ENCODE measurements around the gene COL9A3. TPM values are rescaled to one million over a fixed set of nuclear protein-coding genes. Genes with fewer than 3 reads are reported as not detected.

The COL9A3 gene
- total and polyA plus RNA-seq, 2 of the 8 experiments (the other 6 are each of a cell fraction or from before 2014, with no cell fraction given), result 21.7 to 80.1 TPM

DNA sequence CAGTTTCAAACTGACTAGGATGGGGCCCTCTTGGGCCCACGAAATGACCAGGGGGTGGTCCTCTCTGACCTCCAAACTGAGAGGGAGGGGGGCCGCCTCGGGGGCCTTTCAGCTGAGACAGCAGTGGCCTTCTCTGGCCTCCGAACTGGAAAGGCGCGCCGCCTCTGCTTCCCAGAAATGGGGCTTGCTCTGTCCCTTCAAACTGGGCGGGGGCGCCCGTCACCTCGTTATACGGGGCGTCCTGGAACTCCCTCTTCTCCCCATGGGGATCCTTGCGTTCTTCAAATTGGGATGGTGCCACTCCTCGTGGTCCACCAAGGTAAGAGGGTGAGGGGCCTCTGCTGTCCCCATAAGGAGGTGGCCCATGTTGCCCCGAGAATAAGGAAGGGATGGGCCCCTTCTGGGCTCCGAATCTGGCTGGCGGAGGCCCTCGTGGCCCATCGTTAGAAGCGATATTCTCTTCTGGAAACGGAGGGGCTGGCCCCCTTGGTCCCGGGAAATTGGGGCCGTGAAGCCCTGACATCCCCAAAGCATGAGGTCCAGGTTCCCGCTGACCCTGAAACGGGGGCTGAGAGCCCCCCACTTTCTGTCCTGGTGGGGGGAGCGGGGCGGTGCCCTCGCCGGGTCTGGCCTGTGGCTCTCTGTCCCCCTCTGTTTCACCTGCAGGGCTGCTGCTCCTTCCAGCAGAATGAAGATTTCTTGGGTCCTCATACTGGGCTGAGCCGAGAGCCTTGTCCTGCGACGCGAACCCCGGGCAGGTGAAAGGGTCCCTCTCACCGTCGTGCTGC, 63.5 kb downstream of the COL9A3 start:
- Histone ChIP-seq H3K27me3 (replicated peaks in 1 of 4; ENCODE audit: control insufficient read depth in 3 of 4, extremely low read depth in 1 of 4, insufficient read depth in 3 of 4, low read length in 3 of 4) (no peaks in the 10 kb centered on the region), H3K56ac (replicated peaks; ENCODE audit: insufficient read length, low read depth, low read length) (no peak overlapping the region), H3K79me2 (ENCODE audit: control insufficient read depth in 1 of 2, insufficient read depth in 2 of 2, low read length in 2 of 2) (no peaks in the 10 kb centered on the region), H4K20me1 (replicated peaks in 1 of 2; ENCODE audit: control insufficient read depth in 1 of 2, insufficient read depth in 2 of 2, low read length in 2 of 2) (peaks cover 2 to 8% of the 10 kb centered on the region in 2 experiments), H2BK15ac (ENCODE audit: low read length) (no peak overlapping the region), H3K27ac (ENCODE audit: low read depth, low read length) (no peak overlapping the region), H3K9ac (replicated peaks in 1 of 4; ENCODE audit: extremely low read depth in 1 of 4, low read depth in 3 of 4, low read length in 3 of 4) (no peak overlapping the region), H3K4me1 (replicated peaks in 1 of 4; ENCODE audit: control insufficient read depth in 3 of 4, insufficient read depth in 4 of 4, low read length in 3 of 4) (peaks cover 0 to 13% (median 10%) of the 10 kb centered on the region in 4 experiments; a peak in 5 of 7 replicates), H3K23me2 (ENCODE audit: low read depth, low read length) (no peaks in the 10 kb centered on the region; the same call in 1 of the 2 replicates), H2AFZ (ENCODE audit: low read length) (no peak overlapping the region), H2AK5ac (ENCODE audit: low read depth, low read length) (no peak overlapping the region), H3K36me3 (ENCODE audit: control insufficient read depth in 2 of 4, insufficient read depth in 4 of 4, low read length in 3 of 4) (0 out of 8 replicates have a peak, but pooled peaks cover 0 to 3% (median 0%) of the 10 kb centered on the region in 4 experiments), H3K18ac (ENCODE audit: extremely low read depth, low read length) (no peak overlapping the region), H3K23ac (ENCODE audit: insufficient read length) (no peak overlapping the region), H4K8ac (ENCODE audit: extremely low read depth, insufficient read depth, low read length) (no peak overlapping the region; the same call in 1 of the 2 replicates), H2BK5ac (ENCODE audit: low read depth, low read length) (no peak overlapping the region), H3K79me1 (ENCODE audit: low read depth, low read length) (peaks cover 3% of the 10 kb centered on the region; the same call in 1 of the 2 replicates), H2BK12ac (ENCODE audit: low read depth, low read length) (no peak overlapping the region), H2BK20ac (ENCODE audit: low read length) (no peak overlapping the region), H4K91ac (replicated peaks; ENCODE audit: insufficient read length, low read length) (no peak overlapping the region), H3K9me3 (ENCODE audit: insufficient read depth in 2 of 2, low read depth in 1 of 2, low read length in 1 of 2) (no peaks in the 10 kb centered on the region; a peak in 1 of 4 replicates), H3K4me2 (ENCODE audit: insufficient read depth in 1 of 2, low read depth in 2 of 2, low read length in 2 of 2) (no peak overlapping the region), H3K4ac (replicated peaks; ENCODE audit: insufficient read length, low read depth, low read length) (no peak overlapping the region), H3K14ac (ENCODE audit: insufficient read length) (no peak overlapping the region), H4K5ac (ENCODE audit: insufficient read length, low read depth, low read length) (no peak overlapping the region), H2BK120ac (replicated peaks; ENCODE audit: low read depth, low read length) (no peak overlapping the region), H3K4me3 (ENCODE audit: extremely low read depth in 1 of 4, insufficient read depth in 2 of 4, low read depth in 3 of 4, low read length in 4 of 4) (no peak overlapping the region)
- no peak for FAIRE-seq
- no peak for DNase-seq (ENCODE audit: low read depth in 1 of 2, low spot score in 2 of 2)
- CTCF ChIA-PET (ENCODE audit: partially characterized antibody), result interaction anchor here (0.9 kb wide), 1 partner anchor 10 kb away, joined by 4 read pairs; no protein-coding TSS in a partner anchor
- POLR2A ChIA-PET (ENCODE audit: partially characterized antibody), result interaction anchor here (0.9 to 1.8 kb wide), 2 partner anchors 18 to 47 kb away, joined by 3 to 6 read pairs; no protein-coding TSS in a partner anchor
- 93% methylated on average over 35 of the region's 37 CpGs; no CpG with 5 or more reads in 1 of the 2 experiments for whole genome bisulfite sequencing, 2 experiments (ENCODE audit: extremely low coverage in 1 of 2, insufficient coverage in 1 of 2, insufficient read length in 1 of 2, insufficient replicate concordance in 2 of 2, low coverage in 1 of 2, low lambda C conversion rate in 2 of 2, missing lambda C conversion rate in 1 of 2)
- TF ChIP-seq YY1 (IDR thresholded peaks at IDR 0.05; ENCODE audit: low read depth, low read length), result no peak
- TF ChIP-seq CREB1 (IDR thresholded peaks at IDR 0.05), result no peak
- TF ChIP-seq RXRA (IDR thresholded peaks at IDR 0.05; ENCODE audit: insufficient read depth, low read depth, low read length), result no peak
- TF ChIP-seq BCL11A (IDR thresholded peaks at IDR 0.05; ENCODE audit: low read depth in 2 of 2, low read length in 2 of 2), result no peak
- TF ChIP-seq HDAC6 (IDR thresholded peaks at IDR 0.05; ENCODE audit: low read depth, low read length), result no peak
- TF ChIP-seq RBBP5 (IDR thresholded peaks at IDR 0.05; ENCODE audit: borderline replicate concordance, low read depth, low read length), result no peak
- TF ChIP-seq SP4 (IDR thresholded peaks at IDR 0.05; ENCODE audit: low read length), result no peak
- TF ChIP-seq CEBPB (IDR thresholded peaks at IDR 0.05; ENCODE audit: low read depth, low read length), result no peak
- TF ChIP-seq E2F6 (IDR thresholded peaks at IDR 0.05), result no peak
- no peak for TF ChIP-seq GTF2F1 (IDR thresholded peaks at IDR 0.05; ENCODE audit: borderline replicate concordance, low read depth, low read length)

Measured in H1 (cell line).